Non-pigmented ciliary epithelial cell (primary cell): ENCODE results near the gene LY9.
"Not testable (repeated sequence)": the region's sequence is repeated elsewhere in the genome, so short reads cannot be mapped to it uniquely, and the experiment has no call there.

Source experiments
- DNase-seq: peaks from one replicate; pipeline ENCODE4 v3.0.0-alpha.2; 2010; ENCODE audit warnings: low read depth

Gene LY9

DNA sequence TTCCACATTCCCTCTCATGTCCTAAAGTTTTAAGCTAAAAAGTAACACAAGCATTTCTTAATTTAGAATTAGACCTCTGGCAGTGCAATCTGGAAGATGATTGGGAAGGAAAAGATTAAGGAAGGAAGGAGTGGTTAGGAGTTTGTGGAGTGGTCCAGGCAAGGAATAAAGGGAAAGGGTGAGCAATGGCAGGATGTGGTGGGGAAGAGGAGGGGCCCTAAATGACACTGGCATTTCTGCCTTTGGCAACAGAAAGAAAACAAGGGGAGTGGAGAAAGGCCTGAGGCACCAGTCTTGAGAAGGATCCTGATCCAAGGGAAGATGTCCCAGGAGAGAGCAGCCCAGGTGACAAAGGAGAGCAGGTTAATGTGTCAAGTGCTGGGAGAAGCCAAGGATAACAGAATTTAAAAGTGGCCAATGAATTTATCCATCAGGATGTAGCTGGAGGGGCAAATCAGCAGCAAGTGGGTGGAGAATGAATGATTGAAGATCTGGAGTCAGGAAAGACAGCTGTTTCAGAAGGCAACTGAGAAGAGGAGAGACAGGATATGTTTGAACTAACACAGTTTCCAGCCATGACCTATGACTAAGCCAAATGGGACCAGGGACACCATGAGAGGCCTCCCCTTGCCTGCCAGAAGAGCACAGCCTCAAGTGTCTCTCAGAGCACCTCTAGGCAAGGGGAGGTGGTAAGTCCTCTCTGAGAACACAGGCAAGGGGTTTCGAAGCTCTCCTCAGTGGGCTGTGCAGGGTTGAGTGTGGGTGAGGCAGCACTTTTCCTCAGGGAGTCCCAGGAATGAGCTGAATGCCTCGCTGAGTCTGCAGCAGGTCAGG is 20.9 kb upstream of the LY9 start:
- no peak for DNase-seq

DNA sequence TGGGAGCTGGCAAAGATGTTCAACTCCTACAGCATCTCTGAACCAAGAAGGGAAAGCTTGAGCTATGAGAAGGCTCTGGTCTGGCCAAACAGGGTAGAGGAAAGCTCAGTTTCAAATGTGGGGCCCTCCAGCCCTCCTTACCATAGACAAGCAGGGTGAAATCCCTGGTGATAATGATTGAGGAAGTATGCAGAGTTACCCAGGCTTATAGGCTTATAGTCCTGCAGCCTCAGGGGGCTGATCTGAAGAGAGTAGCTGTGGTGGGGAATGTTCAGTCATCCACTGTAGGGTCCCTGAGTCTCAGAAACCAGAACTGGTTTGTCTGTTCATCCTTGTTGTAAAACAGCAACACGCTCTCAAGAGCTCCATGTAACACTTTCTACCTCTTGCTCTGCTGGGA is 19.8 kb upstream of the LY9 start:
- DNase-seq, result no peak

DNA sequence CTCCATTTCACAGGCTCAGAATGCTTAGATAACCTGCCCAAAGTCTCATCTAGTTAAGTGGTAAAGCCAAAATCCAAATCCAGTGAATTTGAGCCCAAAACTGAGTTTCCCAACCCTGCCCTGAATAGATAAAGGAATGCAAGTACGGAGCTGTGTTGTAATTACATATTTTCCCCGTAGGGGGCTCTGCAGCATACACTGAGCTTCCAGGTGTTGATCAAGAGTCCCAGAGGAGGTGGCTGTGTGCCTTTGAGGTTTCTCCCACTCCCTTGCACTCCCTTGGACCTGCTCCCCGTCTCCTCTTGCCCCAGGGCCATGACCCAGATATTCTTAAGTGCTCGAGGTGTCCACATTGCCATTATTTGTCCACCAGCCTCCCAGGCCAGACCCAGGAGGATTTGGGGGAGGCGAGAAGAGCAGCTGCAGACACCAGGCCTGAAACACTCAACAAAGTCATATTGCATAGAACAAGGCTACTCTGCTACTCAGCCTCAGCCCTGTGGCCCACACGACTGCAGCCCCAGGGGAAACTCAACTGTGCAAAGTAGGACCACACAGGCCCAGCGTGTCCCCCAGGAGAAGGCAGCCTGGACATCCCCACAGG is 18.4 kb upstream of the LY9 start:
- no peak for DNase-seq

DNA sequence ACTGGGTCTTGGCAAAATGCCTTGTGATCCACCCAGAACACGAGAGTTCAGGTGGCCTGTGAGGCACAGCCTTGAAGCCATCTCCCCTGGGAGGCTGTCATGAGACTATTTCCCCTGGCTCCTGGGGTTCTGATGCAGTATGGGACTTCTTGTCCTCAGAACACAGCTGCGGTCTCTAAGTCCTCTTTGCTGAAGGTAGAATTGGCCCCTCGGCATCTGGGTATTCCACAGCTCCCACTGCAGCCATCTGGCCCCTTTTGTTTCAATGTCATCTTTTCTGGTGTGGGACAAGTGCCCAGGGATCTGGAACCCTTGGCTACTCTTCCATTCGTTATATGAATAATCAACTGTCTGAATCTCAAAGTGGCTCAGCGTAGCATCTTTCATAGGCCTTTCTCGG is 17.0 kb upstream of the LY9 start:
- no peak for DNase-seq

DNA sequence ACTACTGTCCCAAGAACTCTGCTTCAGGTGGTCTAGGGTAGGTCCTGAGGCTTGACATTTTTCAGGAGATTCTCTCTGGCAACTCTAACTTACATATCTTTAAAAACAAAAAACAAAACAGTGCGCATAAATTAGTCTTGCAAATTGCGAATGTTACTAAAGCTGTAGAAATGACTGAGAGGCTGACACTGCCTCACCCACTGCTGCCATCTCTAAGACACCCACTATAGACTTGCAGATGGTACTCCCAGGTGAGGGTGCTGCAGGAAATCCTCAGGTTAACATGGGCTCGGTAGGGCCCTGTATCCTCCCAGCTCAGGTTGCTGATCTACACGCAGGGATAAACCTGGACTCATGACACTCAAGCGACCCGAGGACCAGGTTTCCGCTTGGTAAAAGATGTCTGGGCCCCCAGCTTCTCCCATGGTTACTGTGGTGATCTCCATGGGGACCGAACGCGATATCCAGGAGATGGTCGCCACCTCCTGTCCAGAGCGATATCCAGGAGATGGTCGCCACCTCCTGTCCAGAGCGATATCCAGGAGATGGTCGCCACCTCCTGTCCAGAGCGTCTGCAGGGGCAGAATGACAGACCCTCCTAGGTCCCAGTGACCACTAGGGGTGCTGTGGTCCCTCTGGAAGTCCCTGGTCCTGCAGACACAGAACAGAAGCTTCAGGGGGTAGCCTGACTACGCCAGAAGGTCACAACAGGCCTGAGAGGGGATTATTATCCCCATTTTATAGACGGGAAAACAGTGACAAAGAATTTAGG is 16.2 kb upstream of the LY9 start:
- no peak for DNase-seq

DNA sequence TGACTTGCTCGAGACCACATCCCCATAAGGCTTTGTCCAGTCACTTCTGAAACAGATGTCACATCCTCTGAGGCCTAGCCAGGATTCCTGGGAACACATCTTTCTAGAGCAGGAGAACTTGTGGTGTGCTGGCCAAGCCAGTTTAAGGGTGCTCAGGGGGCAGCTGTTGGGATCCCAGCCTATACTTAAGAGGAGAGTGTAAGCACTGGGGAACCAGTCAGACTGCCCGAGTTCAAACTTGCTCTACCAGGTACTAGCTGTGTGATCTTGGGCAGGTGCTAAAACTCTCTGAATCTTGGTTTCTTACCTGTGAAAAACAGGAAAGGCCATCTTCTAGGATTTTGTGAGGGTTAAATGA is 15.6 kb upstream of the LY9 start:
- no peak for DNase-seq

DNA sequence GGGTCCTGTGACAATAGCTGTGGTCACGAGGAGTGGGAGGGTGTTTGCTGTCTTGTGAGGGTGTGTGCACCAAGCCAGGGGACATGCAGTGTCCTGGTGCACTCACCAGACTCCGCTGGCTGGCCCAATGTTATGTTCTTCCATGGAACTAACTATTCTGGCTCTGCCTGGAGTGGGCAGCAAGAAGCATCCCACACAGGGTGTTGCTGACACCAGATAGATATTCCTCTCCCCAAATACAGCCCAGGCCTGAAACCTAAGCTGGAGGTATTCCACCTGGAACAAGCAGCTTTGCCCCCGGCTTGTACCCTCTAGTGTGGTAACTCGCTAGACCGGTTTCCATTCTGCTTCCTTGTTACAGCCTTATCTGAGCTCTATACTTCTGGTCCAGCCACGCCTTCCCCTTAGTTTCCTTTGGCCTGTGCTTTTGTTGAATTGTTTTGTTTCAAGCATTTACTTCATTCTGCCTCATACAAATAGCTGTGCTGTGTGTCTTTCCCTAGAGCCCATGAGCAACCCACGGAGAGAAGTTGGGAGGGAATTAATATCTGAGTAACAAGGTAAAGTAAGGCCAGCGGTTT is 14.7 kb upstream of the LY9 start:
- DNase-seq, result no peak

DNA sequence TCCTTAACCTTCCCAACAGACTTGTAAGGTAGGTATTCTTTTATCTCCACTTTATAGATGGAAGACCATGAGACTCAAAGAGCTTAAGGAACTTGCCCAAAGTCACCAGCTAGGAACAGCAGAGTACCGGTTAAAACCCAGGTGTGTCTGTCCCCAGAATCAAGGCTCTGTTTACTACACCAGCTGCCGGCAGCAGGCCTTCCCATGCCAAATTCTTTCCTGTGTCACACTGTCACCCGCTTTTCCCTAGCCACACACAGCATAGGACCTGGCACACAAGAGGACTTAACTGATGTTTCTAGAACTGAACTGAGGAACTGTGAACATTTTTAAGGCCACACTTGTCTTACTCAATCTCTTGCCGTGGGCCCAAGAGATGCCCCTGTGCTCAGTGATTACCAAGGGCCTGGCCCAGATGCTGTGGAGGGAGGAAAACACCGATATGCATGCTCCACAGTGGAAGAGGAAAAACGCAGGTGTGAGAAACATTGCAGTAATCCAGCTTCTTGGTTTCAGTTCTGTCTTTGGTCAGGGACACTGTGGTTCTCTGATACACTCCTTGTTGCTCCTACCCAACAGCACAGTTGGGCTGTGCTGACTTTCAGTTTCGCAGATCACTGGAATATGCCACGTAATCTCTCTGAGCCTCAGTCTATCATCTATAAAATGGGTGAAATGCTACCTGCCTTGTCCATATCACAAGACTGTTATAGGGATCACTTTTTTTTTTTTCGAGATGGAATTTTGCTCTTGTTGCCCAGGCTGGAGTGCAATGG is 13.9 kb upstream of the LY9 start:
- no peak for DNase-seq

DNA sequence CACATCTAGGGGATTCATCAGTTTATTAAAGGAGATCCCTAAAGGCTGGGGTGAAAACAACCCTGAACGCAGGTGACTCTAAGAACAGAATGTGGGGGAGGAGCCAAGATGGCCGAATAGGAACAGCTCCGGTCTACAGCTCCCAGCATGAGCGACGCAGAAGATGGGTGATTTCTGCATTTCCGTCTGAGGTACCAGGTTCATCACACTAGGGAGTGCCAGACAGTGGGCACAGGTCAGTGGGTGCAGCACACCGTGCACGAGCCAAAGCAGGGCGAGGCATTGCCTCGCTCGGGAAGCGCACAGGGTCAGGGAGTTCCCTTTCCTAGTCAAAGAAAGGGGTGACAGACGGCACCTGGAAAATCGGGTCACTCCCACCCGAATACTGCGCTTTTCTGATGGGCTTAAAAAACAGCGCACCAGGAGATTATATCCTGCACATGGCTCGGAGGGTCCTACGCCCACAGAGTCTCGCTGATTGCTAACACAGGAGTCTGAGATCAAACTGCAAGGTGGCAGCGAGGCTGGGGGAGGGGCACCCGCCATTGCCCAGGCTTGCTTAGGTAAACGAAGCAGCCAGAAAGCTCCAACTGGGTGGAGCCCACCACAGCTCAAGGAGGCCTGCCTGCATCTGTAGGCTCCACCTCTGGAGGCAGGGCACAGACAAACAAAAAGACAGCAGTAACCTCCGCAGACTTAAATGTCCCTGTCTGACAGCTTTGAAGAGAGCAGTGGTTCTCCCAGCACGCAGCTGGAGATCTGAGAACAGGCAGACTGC is 12.8 kb upstream of the LY9 start:
- DNase-seq, result not testable (repeated sequence)

DNA sequence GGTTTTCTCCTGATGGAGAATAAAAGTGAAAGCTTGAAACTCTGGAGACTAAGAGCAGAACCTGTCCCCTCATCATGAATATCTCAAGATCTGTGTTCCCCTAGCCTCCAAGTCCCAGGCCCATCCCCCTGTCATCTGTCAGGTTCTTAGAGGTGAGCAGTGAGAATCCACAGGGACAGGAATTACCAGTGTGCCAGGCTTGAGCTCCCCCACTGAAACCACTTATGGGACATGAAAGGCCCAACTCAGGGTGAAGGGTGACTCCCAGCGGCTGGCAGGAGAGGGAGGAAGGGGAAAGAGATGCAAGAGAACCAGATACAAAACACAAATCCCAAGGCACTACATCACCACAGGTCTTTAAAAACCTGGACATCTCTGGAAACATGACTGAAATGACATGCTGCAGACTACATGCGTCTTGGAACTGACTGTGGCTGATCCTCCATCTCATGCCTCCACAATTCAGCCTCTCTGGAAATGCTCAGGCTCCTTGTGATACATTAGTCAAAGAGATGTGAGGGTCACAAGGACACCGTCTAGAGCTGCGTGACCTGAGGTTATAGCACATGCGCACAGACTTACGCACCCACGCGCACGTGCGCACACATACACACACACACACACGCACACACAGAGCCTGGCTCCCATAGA is 6.8 kb upstream of the LY9 start:
- no peak for DNase-seq

DNA sequence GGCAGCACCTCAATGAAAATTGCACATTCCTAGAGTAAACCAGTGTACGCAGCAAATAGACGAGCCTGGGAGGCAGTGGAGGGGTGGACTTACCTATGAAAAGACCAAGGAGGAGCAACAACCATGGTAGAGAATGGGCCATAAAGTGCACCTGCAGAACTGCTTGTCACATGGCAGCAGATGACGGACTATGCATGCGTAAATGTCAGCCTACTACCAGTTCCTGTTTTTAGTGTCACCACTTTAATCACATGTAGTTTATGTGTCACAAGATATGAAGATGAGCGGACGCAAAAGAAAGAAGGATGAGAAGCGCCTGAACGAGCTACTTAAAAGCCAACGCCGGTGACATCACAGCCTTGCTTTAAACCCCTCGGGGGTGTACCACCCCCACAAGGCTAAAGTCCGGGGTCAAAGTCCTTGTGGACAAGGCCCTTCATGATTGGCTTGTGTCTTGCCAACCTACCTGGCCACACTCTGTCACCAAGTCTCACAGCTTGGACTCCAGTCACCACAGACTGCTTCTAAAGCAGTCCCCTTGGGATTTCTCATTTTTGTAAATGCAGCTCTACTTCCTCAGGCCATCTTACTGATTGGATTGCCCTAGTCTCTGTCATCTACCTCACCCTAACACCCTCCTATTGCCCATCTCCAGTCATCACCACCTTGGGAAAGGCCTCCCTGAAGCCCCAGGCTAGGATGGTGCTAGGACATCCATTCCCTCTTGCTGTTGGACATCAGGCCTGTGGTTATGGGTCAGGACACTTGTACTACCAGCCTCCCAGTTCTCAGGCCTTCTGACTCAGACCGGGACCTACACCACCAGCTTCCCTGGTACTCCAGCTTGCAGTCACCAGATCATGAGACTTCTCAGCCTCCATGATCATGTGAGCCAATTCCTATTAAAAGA is 6.0 kb upstream of the LY9 start:
- DNase-seq, result no peak

DNA sequence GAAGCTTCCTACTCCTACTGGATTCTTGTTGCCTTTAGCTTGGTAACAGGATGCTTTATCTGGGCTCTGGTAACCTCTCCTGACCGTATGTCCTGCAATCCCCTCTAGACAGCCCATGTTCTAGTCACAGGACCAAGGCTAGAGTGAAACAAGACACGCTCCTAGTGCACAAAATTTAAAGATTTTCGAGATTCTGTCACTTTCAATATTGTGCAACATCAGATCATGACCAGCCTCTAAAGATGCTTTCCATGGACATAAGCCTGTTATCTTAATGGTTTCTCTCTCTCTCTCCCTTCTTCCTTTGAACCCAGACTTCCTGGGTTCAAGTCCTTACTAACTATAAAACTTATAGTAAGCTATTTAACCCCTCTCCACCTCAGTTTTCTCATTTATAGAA is 1.6 kb upstream of the LY9 start:
- DNase-seq, result no peak

DNA sequence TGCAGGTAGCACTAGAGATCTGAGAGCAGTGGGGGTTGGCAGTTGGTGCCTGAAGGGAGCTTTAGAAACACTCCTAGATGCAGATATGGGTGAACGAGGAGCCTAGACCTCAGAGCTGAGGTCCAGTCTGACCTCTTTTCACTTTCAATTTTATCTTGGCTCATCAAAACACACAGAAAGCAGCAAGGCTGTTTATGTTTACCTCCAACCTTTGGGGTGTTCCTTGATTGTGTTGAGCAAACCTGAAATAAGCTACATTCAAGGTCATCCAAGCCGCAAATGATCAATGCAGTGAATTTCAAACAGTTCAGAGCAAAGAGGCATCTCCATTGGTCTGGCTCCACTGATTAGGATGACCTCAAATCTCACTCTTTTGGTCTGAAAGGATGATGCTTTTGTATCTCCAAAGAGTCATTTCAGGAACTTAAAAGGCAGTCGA is 1.3 kb downstream of the LY9 start:
- DNase-seq, result no peak

DNA sequence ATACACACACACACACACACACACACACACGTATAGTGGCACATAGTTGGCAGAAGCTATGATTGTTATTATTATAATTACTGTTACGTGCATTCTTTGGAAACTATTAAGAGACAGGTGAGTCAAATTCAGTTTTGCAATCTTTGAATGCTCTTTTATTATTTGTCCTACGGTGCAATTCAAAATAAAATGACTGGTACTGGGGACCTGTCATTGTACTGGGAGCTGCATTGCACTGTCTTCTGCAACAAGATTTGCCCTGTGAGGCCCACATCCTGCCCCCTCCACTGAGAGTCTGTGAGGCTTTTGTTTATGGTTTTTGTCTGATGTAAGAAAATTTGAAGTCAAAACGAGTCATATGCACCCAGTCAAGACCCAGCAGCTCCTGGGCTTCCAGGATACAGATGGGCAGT is 1.9 kb downstream of the LY9 start:
- DNase-seq, result no peak

DNA sequence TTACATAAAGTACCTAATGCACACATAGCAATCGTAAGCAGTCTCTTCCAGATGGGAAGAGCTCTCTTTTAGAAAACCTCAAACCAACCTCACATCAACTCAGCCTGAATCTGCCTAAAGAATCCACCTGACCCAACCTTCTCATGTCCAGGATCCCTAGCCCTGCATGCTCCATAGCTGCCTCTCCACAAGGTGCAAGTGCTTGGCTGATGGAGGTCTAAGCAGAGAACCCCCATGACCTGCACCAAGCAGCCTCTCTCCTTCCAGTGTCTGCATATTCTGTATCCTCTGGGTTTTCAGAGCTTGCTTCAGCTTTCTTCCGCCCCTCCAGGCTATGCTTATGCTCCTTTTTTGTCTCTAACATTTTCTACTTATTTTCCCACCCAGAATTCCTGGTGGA is 2.5 kb downstream of the LY9 start:
- DNase-seq, result no peak

DNA sequence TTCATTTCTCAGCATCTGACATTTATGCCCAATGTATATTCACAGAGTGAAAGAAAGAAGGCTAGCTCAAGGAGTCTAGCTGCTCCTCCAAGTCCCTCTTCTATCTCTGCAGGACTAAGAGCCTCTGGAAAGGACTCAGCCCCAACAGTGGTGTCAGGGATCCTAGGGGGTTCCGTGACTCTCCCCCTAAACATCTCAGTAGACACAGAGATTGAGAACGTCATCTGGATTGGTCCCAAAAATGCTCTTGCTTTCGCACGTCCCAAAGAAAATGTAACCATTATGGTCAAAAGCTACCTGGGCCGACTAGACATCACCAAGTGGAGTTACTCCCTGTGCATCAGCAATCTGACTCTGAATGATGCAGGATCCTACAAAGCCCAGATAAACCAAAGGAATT is 3.7 kb downstream of the LY9 start:
- no peak for DNase-seq

DNA sequence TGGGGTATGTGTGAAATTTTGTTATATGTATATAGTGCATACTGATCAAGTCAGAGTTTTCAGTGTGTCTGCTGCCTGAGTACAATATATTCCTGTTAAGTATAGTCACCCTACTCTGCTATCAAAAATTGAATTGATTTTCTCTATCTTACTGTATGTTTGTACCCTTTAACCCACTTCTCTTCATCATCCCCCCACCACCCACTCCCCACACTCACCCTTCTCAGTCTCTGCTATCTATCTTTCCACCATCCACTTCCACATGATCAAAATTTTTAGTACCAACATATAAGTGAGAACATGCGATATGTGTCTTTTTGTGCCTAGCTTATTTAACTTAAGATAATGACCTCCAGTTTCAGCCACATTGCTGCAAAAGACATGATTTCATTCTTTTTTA is 4.2 kb downstream of the LY9 start:
- no peak for DNase-seq

DNA sequence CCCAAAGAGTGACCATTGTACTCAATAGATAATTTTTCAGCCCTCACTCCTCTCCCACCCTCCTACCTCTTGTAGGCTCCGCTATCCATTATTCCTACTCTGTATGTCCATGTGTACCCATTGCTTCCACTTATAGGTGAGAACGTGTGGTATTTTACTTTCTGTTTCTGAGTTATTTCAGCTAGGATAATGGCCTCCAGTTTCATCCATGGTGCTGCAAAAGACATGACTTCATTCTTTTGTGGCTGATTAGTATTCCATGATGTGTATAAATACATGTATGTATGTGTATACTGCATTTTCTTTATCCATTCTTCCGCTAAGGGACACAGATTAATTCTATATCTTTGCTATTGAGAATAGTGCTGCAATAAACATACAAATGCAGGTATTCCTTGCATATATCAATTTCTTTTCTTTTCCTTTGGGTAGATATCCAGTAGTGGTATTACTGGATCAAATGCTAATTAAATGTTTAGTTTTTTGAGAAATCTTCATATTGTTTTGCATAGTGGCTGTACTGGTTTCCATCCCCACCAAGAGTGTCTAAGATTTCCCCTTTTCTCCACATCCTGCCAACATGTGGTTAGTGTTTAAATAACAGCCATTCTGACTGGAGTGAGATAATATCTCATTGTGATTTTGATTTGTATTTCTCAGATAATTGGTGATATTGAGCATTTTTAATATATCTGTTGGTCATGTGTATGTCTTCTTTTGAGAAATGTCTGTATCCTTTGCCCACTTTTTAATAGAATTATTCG is 4.9 kb downstream of the LY9 start:
- no peak for DNase-seq
